Endothelial cell of umbilical vein (primary cell): ENCODE measurements around the gene TTC29. TPM values are rescaled to one million over a fixed set of nuclear protein-coding genes. Genes with fewer than 3 reads are reported as not detected.

Source experiments
- BruUV-seq: library from RNA; stranded (reverse); fragments of 400-500 nt; replicated peaks from 2 replicates; lab custom pipeline; 2021; lab: Mats Ljungman, UMichigan
- CTCF ChIA-PET: fragments of 300-600, 350-600 bp; sonication (Branson Sonifier 250); formaldehyde crosslinking; loops from one replicate; lab custom pipeline; 2021; ENCODE audit warnings: antibody characterized with exemption, inconsistent platforms; lab: Charles Lee
- POLR2A ChIA-PET: fragments of 300-600, 350-600 bp; sonication (Branson Sonifier 250); formaldehyde crosslinking; loops from one replicate; lab custom pipeline; 2021; ENCODE audit warnings: antibody characterized with exemption, inconsistent platforms; lab: Charles Lee
- DNase-seq: peaks from one replicate; pipeline ENCODE4 v3.0.0-alpha.2; 2011; ENCODE audit warnings: low read depth, low spot score
- FAIRE-seq: peaks from 2 replicates; lab custom pipeline; 2011; peaks lifted over from hg19 to GRCh38; lab: Jason Lieb, UNC
- H2AFZ ChIP-seq: 2 replicates; pipeline ENCODE4 v1.6.0; 2012; ENCODE audit warnings: low read depth, low read length, control low read depth, inconsistent platforms
- H3K27ac ChIP-seq: 2 replicates; pipeline ENCODE4 v1.5.1; 2011; ENCODE audit warnings: low read depth, mild to moderate bottlenecking, control low read depth, low read length, moderate library complexity; ENCODE audit not compliant: insufficient read depth
- H3K27me3 ChIP-seq, 2 experiments: 2 replicates each; pipeline versions ENCODE4 v1.6.0 to v1.6.1; 2011; ENCODE audit warnings: low read length in 2 of 2, mixed read lengths in 1 of 2; ENCODE audit not compliant: control insufficient read depth in 2 of 2, insufficient read depth in 2 of 2
- H3K36me3 ChIP-seq, 2 experiments: 2 replicates in 1 of 2; 3 replicates in 1 of 2; pipeline ENCODE4 v1.5.1; 2011; ENCODE audit warnings: low read length in 2 of 2, mild to moderate bottlenecking in 1 of 2, moderate library complexity in 1 of 2; ENCODE audit not compliant: control insufficient read depth in 2 of 2, insufficient read depth in 2 of 2; ENCODE audit errors: extremely low read depth in 1 of 2
- H3K4me1 ChIP-seq: 3 replicates; pipeline ENCODE4 v1.5.1; 2011; ENCODE audit warnings: mild to moderate bottlenecking, low read length; ENCODE audit not compliant: control insufficient read depth, insufficient read depth; ENCODE audit errors: extremely low read depth
- H3K4me2 ChIP-seq: 2 replicates; pipeline ENCODE4 v1.6.1; 2011; ENCODE audit warnings: low read length, control low read depth, mixed read lengths; ENCODE audit not compliant: insufficient read depth
- H3K4me3 ChIP-seq, 3 experiments: fragments of 200-600 bp in 1 of 3; sonication (generic), shearing (Covaris generic) in 1 of 3; replicated peaks in 1 of 3; 2 replicates each; pipeline ENCODE4 v1.5.1; 2011 to 2016; ENCODE audit warnings: control low read depth in 3 of 3, low read length in 3 of 3, mild to moderate bottlenecking in 2 of 3, inconsistent platforms in 1 of 3, low read depth in 1 of 3, moderate library complexity in 1 of 3; ENCODE audit not compliant: insufficient read depth in 1 of 3
- H3K79me2 ChIP-seq: 2 replicates; pipeline ENCODE4 v1.6.0; 2012; ENCODE audit warnings: low read length, inconsistent platforms; ENCODE audit not compliant: control insufficient read depth, insufficient read depth
- H3K9ac ChIP-seq: replicated peaks from 2 replicates; pipeline ENCODE3; 2011; ENCODE audit warnings: low read length, control low read depth; ENCODE audit not compliant: insufficient read depth; ENCODE audit errors: extremely low read depth
- H3K9me1 ChIP-seq: replicated peaks from 3 replicates; pipeline ENCODE4 v1.6.0; 2011; ENCODE audit warnings: mild to moderate bottlenecking, low read length; ENCODE audit not compliant: control insufficient read depth, insufficient read depth; ENCODE audit errors: extremely low read depth
- H3K9me3 ChIP-seq: replicated peaks from 2 replicates; pipeline ENCODE4 v1.5.1; 2012; ENCODE audit warnings: low read length, inconsistent platforms; ENCODE audit not compliant: control insufficient read depth, insufficient read depth
- H4K20me1 ChIP-seq: replicated peaks from 2 replicates; pipeline ENCODE3; 2011; ENCODE audit warnings: mild to moderate bottlenecking, low read length; ENCODE audit not compliant: control insufficient read depth, insufficient read depth; ENCODE audit errors: extremely low read depth
- FOS ChIP-seq: IDR thresholded peaks from 2 replicates; pipeline ENCODE4 v1.6.1; 2011; ENCODE audit warnings: mild to moderate bottlenecking, low read length, moderate library complexity, borderline replicate concordance; ENCODE audit not compliant: insufficient read depth
- JUN ChIP-seq: IDR thresholded peaks from 2 replicates; pipeline ENCODE4 v1.6.1; 2011; ENCODE audit warnings: borderline replicate concordance, low read depth; ENCODE audit not compliant: insufficient read length, insufficient read depth
- POLR2A ChIP-seq: IDR thresholded peaks from 2 replicates; pipeline ENCODE4 v1.6.1; 2012; ENCODE audit warnings: low read depth, mild to moderate bottlenecking, control low read depth, low read length
- dilution Hi-C: fragments of 300-500 bp; cut with MboI; formaldehyde crosslinking; loops from one replicate; pipeline ENCODE4 v1.15.0; 2019; ENCODE audit warnings: low sequenced_read_pairs; ENCODE audit not compliant: extremely low pct_ligation_motif_present
- intact Hi-C: fragments of 100-400 bp; cut with micrococcal nuclease; formaldehyde crosslinking; loops from one replicate; pipeline ENCODE4 v1.10.0; 2022
- polyA plus RNA-seq, 4 experiments: library from polyadenylated mRNA; depleted of rRNA in 3 of 4; stranded (reverse) in 3 of 4; unstranded in 1 of 4; fragments of >200 nt; gene quantifications; 2 replicates each; pipeline versions ENCODE4 v1.2.1 to v1.2.3, GENCODE V29; 2011 to 2012; ENCODE audit warnings: missing spikeins in 1 of 4
- total RNA-seq: library from RNA; stranded (reverse); gene quantifications from 2 replicates; pipeline ENCODE4 v1.2.3, GENCODE V29; 2021
- TF ChIP-seq, protein P1 (sequence below): IDR thresholded peaks from 2 replicates; pipeline ENCODE4 v1.6.1; 2011; ENCODE audit not compliant: insufficient read depth, insufficient read length

The TTC29 gene
- total and polyA plus RNA-seq, 2 donors (not counting 3 experiments of a cell fraction or from before 2014, with no cell fraction given): not detected

DNA sequence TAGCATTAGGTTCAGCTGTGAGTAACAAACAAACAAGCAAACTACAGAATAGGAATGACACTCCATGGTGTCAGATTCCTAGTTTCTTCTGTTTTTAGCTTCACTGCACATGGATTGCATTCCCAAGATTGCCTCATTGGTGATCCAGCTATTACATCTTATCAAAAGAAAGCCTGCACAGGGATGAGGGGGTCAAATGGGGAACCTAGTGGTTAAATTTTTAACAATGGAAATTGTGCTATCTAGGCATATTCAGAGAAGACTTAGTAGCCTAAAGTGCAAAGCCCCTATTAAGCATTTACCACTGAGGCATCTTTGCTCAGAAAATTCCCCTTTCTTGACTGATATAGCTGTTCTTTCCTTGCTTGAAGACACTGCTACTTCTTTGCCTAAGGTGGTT is 3.9 kb upstream of the TTC29 start:
- FAIRE-seq: no peak
- CTCF ChIA-PET: no interaction called here
- Histone ChIP-seq H3K36me3 (no peaks in the 10 kb centered on the region), H3K4me1 (peaks cover 7% of the 10 kb centered on the region), H3K27me3 (peaks cover 11 to 27% of the 10 kb centered on the region in 2 experiments), H2AFZ (no peak overlapping the region), H3K4me3 (no peak overlapping the region), H3K79me2 (no peaks in the 10 kb centered on the region), H3K9me1 (no peaks in the 10 kb centered on the region), H3K27ac (no peak overlapping the region), H4K20me1 (no peaks in the 10 kb centered on the region), H3K9me3 (no peaks in the 10 kb centered on the region), H3K4me2 (no peak overlapping the region), H3K9ac (no peak overlapping the region)
- no peak for DNase-seq
- dilution Hi-C loops (no loop called here), intact Hi-C loops (no loop called here)
- POLR2A ChIA-PET: no interaction called here
- TF ChIP-seq, protein P1, sequence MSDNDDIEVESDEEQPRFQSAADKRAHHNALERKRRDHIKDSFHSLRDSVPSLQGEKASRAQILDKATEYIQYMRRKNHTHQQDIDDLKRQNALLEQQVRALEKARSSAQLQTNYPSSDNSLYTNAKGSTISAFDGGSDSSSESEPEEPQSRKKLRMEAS: no peak
- no peak for TF ChIP-seq POLR2A
- BruUV-seq: no TSS peak

DNA sequence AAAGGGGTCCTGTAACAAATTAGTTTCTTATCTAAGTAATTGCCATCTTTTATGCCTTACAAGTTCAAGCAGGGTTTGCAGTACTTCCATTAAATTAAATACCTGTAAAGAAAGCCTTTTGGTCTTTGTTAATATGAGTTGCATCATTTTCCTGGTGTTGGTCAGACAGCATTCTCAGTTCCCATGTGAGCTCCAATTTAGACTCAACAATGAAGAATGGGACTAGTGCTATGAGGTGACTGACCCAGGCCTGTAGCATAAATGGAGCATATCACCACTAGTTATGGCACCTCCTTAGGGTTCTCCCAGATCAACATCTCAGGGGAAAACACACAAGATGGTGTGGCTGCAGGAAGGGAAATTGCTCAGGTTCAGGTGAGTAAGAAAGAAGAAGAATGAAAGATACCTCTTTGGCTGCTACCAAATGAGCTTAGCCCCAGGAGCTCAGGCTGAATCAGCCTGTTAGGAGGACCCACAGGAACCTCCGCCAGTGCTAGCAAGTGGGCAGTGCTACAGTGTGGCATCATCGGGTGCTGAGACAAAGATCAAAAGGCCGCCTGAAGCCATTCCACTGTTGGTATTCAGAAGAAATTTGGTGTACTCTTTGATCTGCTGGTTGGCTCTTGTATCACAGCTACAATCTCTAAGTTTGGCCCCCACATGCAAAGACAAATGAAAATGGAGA is 1.8 kb downstream of the TTC29 start:
- intact Hi-C loops (no loop called here), dilution Hi-C loops (no loop called here)
- POLR2A ChIA-PET: no interaction called here
- Histone ChIP-seq H3K27me3 (peaks cover 22 to 51% of the 10 kb centered on the region in 2 experiments), H2AFZ (no peak overlapping the region), H3K9ac (no peak overlapping the region), H4K20me1 (no peaks in the 10 kb centered on the region), H3K4me3 (no peak overlapping the region), H3K27ac (no peak overlapping the region), H3K4me2 (no peak overlapping the region), H3K9me3 (no peaks in the 10 kb centered on the region), H3K36me3 (no peaks in the 10 kb centered on the region), H3K79me2 (no peaks in the 10 kb centered on the region), H3K4me1 (peaks cover 7% of the 10 kb centered on the region), H3K9me1 (no peaks in the 10 kb centered on the region)
- BruUV-seq: no TSS peak
- TF ChIP-seq JUN: no peak
- TF ChIP-seq FOS: peak; percentile 18
- FAIRE-seq (no peak), DNase-seq (no peak)
- CTCF ChIA-PET: interaction anchor here (0.7 to 1.2 kb wide), 2 partner anchors 49 to 153 kb away, joined by 3 to 4 read pairs; no protein-coding TSS in a partner anchor
